CD4-positive, alpha-beta memory T cell (primary cell): ENCODE data around the gene TMEM106C. TPM values are rescaled to one million over a fixed set of nuclear protein-coding genes. Genes with fewer than 3 reads are reported as not detected.

ENCODE experiments used
- CTCF ChIA-PET: fragments of 350-600 bp; sonication (Branson Sonifier 250); formaldehyde crosslinking; loops from one replicate; lab custom pipeline; 2021; ENCODE audit warnings: inconsistent platforms; ENCODE audit not compliant: partially characterized antibody; lab: Charles Lee
- POLR2A ChIA-PET: fragments of 350-600 bp; sonication (Branson Sonifier 250); formaldehyde crosslinking; loops from one replicate; lab custom pipeline; 2021; ENCODE audit not compliant: partially characterized antibody; lab: Charles Lee
- DNase-seq, 5 donors: peaks; one replicate each; pipeline versions ENCODE4 v3.0.0 to v3.0.0-alpha.2; 2020 to 2022; ENCODE audit warnings: mixed read lengths in 1 of 5
- H3K27ac ChIP-seq: one replicate; pipeline ENCODE4 v1.7.0; 2013; ENCODE audit warnings: low read depth, low read length
- H3K27me3 ChIP-seq: 2 replicates; pipeline ENCODE4 v1.7.0; 2013; ENCODE audit warnings: mild to moderate bottlenecking, low read length, moderate library complexity; ENCODE audit not compliant: insufficient read depth
- H3K36me3 ChIP-seq: 2 replicates; pipeline ENCODE4 v1.7.0; 2013; ENCODE audit warnings: mild to moderate bottlenecking, low read length, moderate library complexity; ENCODE audit not compliant: insufficient read depth
- H3K4me1 ChIP-seq: 2 replicates; pipeline ENCODE4 v1.7.0; 2013; ENCODE audit warnings: mild to moderate bottlenecking, low read length, moderate library complexity; ENCODE audit not compliant: insufficient read depth
- H3K4me3 ChIP-seq, 2 donors: one replicate each; pipeline ENCODE4 v1.7.0; 2013; ENCODE audit warnings: low read length in 2 of 2, mild to moderate bottlenecking in 1 of 2
- H3K9me3 ChIP-seq, 2 donors: one replicate each; pipeline ENCODE4 v1.7.0; 2013; ENCODE audit warnings: low read length in 2 of 2, control low read depth in 1 of 2; ENCODE audit not compliant: control insufficient read depth in 1 of 2
- H3K27ac Mint-ChIP-seq, 7 donors: one replicate each; pipeline ENCODE4 v1.8.0; 2020 to 2021; ENCODE audit warnings: mixed read lengths in 7 of 7, mild to moderate bottlenecking in 6 of 7, inconsistent platforms in 3 of 7, moderate library complexity in 3 of 7
- H3K27me3 Mint-ChIP-seq, 2 donors: one replicate each; pipeline ENCODE4 v1.8.0; 2020 to 2021; ENCODE audit warnings: mixed read lengths in 2 of 2
- H3K36me3 Mint-ChIP-seq, 2 donors: one replicate each; pipeline ENCODE4 v1.8.0; 2020 to 2021; ENCODE audit warnings: mixed read lengths in 2 of 2, inconsistent platforms in 1 of 2, mild to moderate bottlenecking in 1 of 2
- H3K4me1 Mint-ChIP-seq, 4 donors: one replicate each; pipeline ENCODE4 v1.8.0; 2020 to 2021; ENCODE audit warnings: mixed read lengths in 4 of 4, mild to moderate bottlenecking in 1 of 4
- H3K4me3 Mint-ChIP-seq, 8 donors: one replicate each; pipeline ENCODE4 v1.8.0; 2020 to 2021; ENCODE audit warnings: mixed read lengths in 8 of 8, mild to moderate bottlenecking in 7 of 8, moderate library complexity in 6 of 8, inconsistent platforms in 3 of 8
- H3K9me3 Mint-ChIP-seq, 8 donors: one replicate each; pipeline ENCODE4 v1.8.0; 2020 to 2021; ENCODE audit warnings: mixed read lengths in 8 of 8, mild to moderate bottlenecking in 5 of 8, inconsistent platforms in 3 of 8, moderate library complexity in 1 of 8
- intact Hi-C: fragments of 100-400 bp; cut with micrococcal nuclease; formaldehyde crosslinking; loops from one replicate; pipeline ENCODE4 v1.15.1; 2023
- polyA plus RNA-seq, 2 donors: library from polyadenylated mRNA; unstranded; fragments of 300-500 nt; fragmentation: Illumina TruSeq; gene quantifications; one replicate each; pipeline ENCODE4 v1.2.3, GENCODE V29; 2021
- total RNA-seq, 2 experiments: library from RNA; stranded (reverse); gene quantifications; one replicate each; pipeline ENCODE4 v1.2.3, GENCODE V29; 2021

TMEM106C gene
- total and polyA plus RNA-seq, 4 experiments from 2014 or later: 42.5 to 77.4 (median 44.6) TPM

- no peak for DNase-seq
- intact Hi-C loops: no loop called here
- Histone ChIP-seq H3K36me3 (no peaks in the 10 kb centered on the region), H3K4me1 (no peaks in the 10 kb centered on the region), H3K27ac (no peak overlapping the region), H3K9me3 (no peaks in the 10 kb centered on the region), H3K4me3 (no peak overlapping the region), H3K27me3 (no peaks in the 10 kb centered on the region)
- H3K9me3 Mint-ChIP-seq: no peaks in the 10 kb centered on the region
- no peaks in the 10 kb centered on the region for H3K4me1 Mint-ChIP-seq
- ChIA-PET POLR2A (no interaction called here), CTCF (interaction anchor here (2.2 kb wide), 1 partner anchor 16 kb away, joined by 6 read pairs; the partner anchor contains the start of gene TMEM106C)
- no peak overlapping the region for H3K4me3 Mint-ChIP-seq
- H3K27me3 Mint-ChIP-seq: no peaks in the 10 kb centered on the region
- no peaks in the 10 kb centered on the region for H3K36me3 Mint-ChIP-seq
- peak overlapping the region in 1 of 7 donors; percentile 36 for H3K27ac Mint-ChIP-seq
Measured at GRCh38 chr12:47979166-47979565, 15.8 kb downstream of the TMEM106C start.

GRCh38 chr12:47979686-47980085, 16.3 kb downstream of the TMEM106C start:
- no peak overlapping the region for H3K4me3 Mint-ChIP-seq
- no peaks in the 10 kb centered on the region for H3K27me3 Mint-ChIP-seq
- H3K36me3 Mint-ChIP-seq: no peaks in the 10 kb centered on the region
- Histone ChIP-seq H3K27ac (no peak overlapping the region), H3K4me3 (no peak overlapping the region), H3K9me3 (no peaks in the 10 kb centered on the region), H3K4me1 (no peaks in the 10 kb centered on the region), H3K27me3 (no peaks in the 10 kb centered on the region), H3K36me3 (no peaks in the 10 kb centered on the region)
- POLR2A ChIA-PET: no interaction called here
- no peaks in the 10 kb centered on the region for H3K4me1 Mint-ChIP-seq
- CTCF ChIA-PET: interaction anchor here (2.2 kb wide), 1 partner anchor 16 kb away, joined by 6 read pairs; the partner anchor contains the start of gene TMEM106C
- intact Hi-C loops: no loop called here
- DNase-seq: no peak
- no peak overlapping the region for H3K27ac Mint-ChIP-seq
- H3K9me3 Mint-ChIP-seq: no peaks in the 10 kb centered on the region

GRCh38 chr12:47980197-47980596, 16.8 kb downstream of the TMEM106C start:
- Mint-ChIP-seq H3K36me3 (no peaks in the 10 kb centered on the region), H3K27ac (peak overlapping the region in 1 of 7 donors; percentile 22), H3K4me1 (no peaks in the 10 kb centered on the region), H3K4me3 (no peak overlapping the region), H3K9me3 (no peaks in the 10 kb centered on the region), H3K27me3 (no peaks in the 10 kb centered on the region)
- DNase-seq: no peak
- H3K4me3 ChIP-seq: no peak overlapping the region
- no peaks in the 10 kb centered on the region for H3K36me3 ChIP-seq
- no peaks in the 10 kb centered on the region for H3K4me1 ChIP-seq
- ChIA-PET CTCF (interaction anchor here (2.2 kb wide), 1 partner anchor 17 kb away, joined by 6 read pairs; the partner anchor contains the start of gene TMEM106C), POLR2A (no interaction called here)
- H3K27ac ChIP-seq: no peak overlapping the region
- no peaks in the 10 kb centered on the region for H3K9me3 ChIP-seq
- intact Hi-C loops: no loop called here
- H3K27me3 ChIP-seq: no peaks in the 10 kb centered on the region

- CTCF ChIA-PET: no interaction called here
- Mint-ChIP-seq H3K9me3 (no peaks in the 10 kb centered on the region), H3K36me3 (no peaks in the 10 kb centered on the region), H3K4me1 (no peaks in the 10 kb centered on the region), H3K27ac (no peak overlapping the region), H3K4me3 (no peak overlapping the region), H3K27me3 (no peaks in the 10 kb centered on the region)
- no peaks in the 10 kb centered on the region for H3K4me1 ChIP-seq
- H3K27me3 ChIP-seq: no peaks in the 10 kb centered on the region
- no peaks in the 10 kb centered on the region for H3K36me3 ChIP-seq
- H3K4me3 ChIP-seq: no peak overlapping the region
- POLR2A ChIA-PET: no interaction called here
- H3K9me3 ChIP-seq: no peaks in the 10 kb centered on the region
- intact Hi-C loops: no loop called here
- DNase-seq: no peak
- no peak overlapping the region for H3K27ac ChIP-seq
Measured at GRCh38 chr12:47980779-47981495, 17.5 kb downstream of the TMEM106C start.

DNA sequence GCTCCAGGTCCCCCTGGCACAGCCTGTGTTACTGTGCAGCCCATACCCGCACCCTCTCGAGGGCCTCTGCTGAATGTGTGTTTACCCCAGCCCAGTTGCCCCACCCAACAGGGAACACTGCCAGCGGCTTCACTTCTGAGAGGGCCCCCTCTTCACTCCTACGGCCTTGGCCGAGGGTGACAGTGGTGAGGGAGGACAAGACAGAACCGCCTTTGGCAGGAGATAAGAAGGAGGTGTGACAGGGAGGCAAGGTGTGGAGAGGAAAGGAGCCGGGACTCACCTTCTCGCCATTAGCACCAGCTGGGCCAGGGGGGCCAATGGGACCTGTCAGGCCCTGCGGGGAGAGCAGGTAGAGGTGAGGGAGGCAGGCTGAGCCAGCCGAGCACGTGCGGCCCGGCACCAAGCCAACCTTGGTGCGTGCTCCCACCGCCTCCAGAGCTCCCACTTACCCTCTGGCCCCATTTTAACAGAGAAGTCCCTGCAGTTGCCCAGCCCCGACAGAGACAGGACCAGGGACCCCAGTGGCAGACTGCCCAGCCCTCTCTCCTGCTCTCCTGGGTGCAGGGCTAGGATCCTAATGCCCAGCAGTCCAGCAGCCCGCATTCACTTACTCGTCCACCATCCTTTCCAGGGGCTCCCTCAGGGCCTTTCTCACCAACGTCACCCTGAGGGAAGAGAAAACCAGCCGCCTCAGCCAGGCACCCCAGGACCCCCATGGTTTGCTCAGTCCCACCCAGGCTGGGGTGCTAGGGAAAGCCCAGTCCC, 18.3 kb downstream of the TMEM106C start:
- H3K4me3 ChIP-seq: no peak overlapping the region
- no peaks in the 10 kb centered on the region for H3K36me3 Mint-ChIP-seq
- ChIA-PET POLR2A (no interaction called here), CTCF (no interaction called here)
- DNase-seq: peak in 1 of 5 donors; percentile 37
- H3K9me3 ChIP-seq: no peaks in the 10 kb centered on the region
- intact Hi-C loops: no loop called here
- no peaks in the 10 kb centered on the region for H3K4me1 Mint-ChIP-seq
- H3K27ac ChIP-seq: no peak overlapping the region
- no peaks in the 10 kb centered on the region for H3K27me3 Mint-ChIP-seq
- H3K9me3 Mint-ChIP-seq: no peaks in the 10 kb centered on the region
- no peak overlapping the region for H3K27ac Mint-ChIP-seq
- H3K27me3 ChIP-seq: no peaks in the 10 kb centered on the region
- no peaks in the 10 kb centered on the region for H3K4me1 ChIP-seq
- no peaks in the 10 kb centered on the region for H3K36me3 ChIP-seq
- H3K4me3 Mint-ChIP-seq: no peak overlapping the region

DNA sequence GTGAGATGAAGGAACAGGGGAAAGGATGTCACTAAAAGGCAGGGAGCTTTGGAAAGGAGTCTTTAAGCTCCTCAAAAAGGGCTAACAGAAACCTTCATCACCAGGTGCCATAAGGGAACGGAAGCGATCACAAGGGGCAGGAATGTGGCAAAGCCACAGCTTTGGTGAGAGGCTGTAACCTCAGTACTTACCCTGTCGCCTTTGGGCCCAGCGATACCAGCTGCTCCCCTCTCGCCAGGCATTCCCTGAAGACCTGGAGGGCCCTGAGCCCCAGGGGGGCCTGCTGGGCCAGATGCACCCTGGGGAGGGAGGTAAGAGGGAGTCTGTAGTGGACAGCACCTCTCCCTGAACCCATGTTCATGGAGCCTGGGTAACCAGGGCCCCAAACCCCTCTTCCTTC, 18.9 kb downstream of the TMEM106C start:
- Mint-ChIP-seq H3K27me3 (no peaks in the 10 kb centered on the region), H3K4me1 (no peaks in the 10 kb centered on the region)

DNA sequence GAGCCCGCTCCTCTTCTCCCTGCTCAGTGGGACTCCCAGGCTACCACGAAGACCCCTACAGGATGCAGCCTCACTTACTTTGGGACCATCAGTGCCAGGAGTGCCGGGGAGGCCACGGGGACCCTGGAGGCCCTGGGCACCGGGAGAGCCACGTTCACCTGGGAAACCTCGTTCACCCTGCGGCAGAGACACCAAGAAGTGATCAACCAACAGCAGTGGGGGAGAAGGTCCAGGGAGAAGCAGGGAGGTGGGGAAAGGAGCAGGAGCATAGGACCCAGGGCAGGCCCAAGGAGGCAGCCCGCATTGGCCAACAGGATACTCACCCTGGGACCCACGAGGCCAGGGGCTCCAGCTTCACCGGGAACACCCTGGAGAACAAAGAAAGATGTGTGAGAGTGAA, 19.4 kb downstream of the TMEM106C start:
- Mint-ChIP-seq H3K4me3 (no peak overlapping the region), H3K4me1 (no peaks in the 10 kb centered on the region), H3K9me3 (peaks cover 0 to under 1% (median 0%) of the 10 kb centered on the region in 8 donors), H3K27me3 (no peaks in the 10 kb centered on the region), H3K36me3 (no peaks in the 10 kb centered on the region), H3K27ac (peak overlapping the region in 1 of 7 donors; percentile 53)
- CTCF ChIA-PET: no interaction called here
- Histone ChIP-seq H3K27me3 (no peaks in the 10 kb centered on the region), H3K27ac (no peak overlapping the region), H3K36me3 (no peaks in the 10 kb centered on the region), H3K4me1 (no peaks in the 10 kb centered on the region), H3K4me3 (no peak overlapping the region), H3K9me3 (no peaks in the 10 kb centered on the region)
- POLR2A ChIA-PET: no interaction called here
- no peak for DNase-seq
- intact Hi-C loops: no loop called here

More for the DNA sequence above, 18.9 kb downstream of the TMEM106C start:
- Mint-ChIP-seq H3K27ac (no peak overlapping the region), H3K36me3 (no peaks in the 10 kb centered on the region), H3K9me3 (no peaks in the 10 kb centered on the region), H3K4me3 (no peak overlapping the region)
- ChIA-PET POLR2A (no interaction called here), CTCF (no interaction called here)
- no peaks in the 10 kb centered on the region for H3K4me1 ChIP-seq
- intact Hi-C loops: no loop called here
- H3K4me3 ChIP-seq: no peak overlapping the region
- no peak overlapping the region for H3K27ac ChIP-seq
- H3K27me3 ChIP-seq: no peaks in the 10 kb centered on the region
- H3K36me3 ChIP-seq: no peaks in the 10 kb centered on the region
- DNase-seq: no peak
- H3K9me3 ChIP-seq: no peaks in the 10 kb centered on the region
